HG03342 (cell line): ENCODE results near the gene AFF3.
"Not testable (repeated sequence)": the region's sequence is repeated elsewhere in the genome, so short reads cannot be mapped to it uniquely, and the experiment has no call there.

Experiments
- ATAC-seq: cut with Tn5 transposase; IDR thresholded peaks from one replicate; pipeline ENCODE4 v1.9.1; 2021; ENCODE audit warnings: mild to moderate bottlenecking, moderate library complexity; ENCODE audit not compliant: unreplicated experiment

AFF3 gene

GRCh38 chr2:99980176-99980575 is 162.2 kb downstream of the AFF3 start:
- ATAC-seq, result no peak

GRCh38 chr2:99977966-99978365 is 164.4 kb downstream of the AFF3 start:
- no peak for ATAC-seq

GRCh38 chr2:99975386-99975785 is 167.0 kb downstream of the AFF3 start:
- ATAC-seq, result no peak

GRCh38 chr2:99974682-99975375 is 167.6 kb downstream of the AFF3 start:
- ATAC-seq, result no peak

GRCh38 chr2:99974275-99974674 is 168.1 kb downstream of the AFF3 start:
- no peak for ATAC-seq

- no peak for ATAC-seq
Observed at GRCh38 chr2:99971326-99971900, 171.0 kb downstream of the AFF3 start.

GRCh38 chr2:99970292-99970868 is 172.0 kb downstream of the AFF3 start:
- ATAC-seq, result no peak

- ATAC-seq, result no peak
Observed at GRCh38 chr2:99961196-99961913, 181.0 kb downstream of the AFF3 start.

- ATAC-seq, result no peak
Observed at GRCh38 chr2:99960790-99961189, 181.6 kb downstream of the AFF3 start.

- ATAC-seq, result no peak
Observed at GRCh38 chr2:99960291-99960690, 182.1 kb downstream of the AFF3 start.

GRCh38 chr2:99959261-99960014 is 183.0 kb downstream of the AFF3 start:
- no peak for ATAC-seq

GRCh38 chr2:99957332-99958133 is 184.9 kb downstream of the AFF3 start:
- no peak for ATAC-seq

- ATAC-seq, result no peak
Observed at GRCh38 chr2:99956232-99957030, 186.0 kb downstream of the AFF3 start.

- ATAC-seq, result no peak
Observed at GRCh38 chr2:99953750-99954149, 188.6 kb downstream of the AFF3 start.

- ATAC-seq, result no peak
Observed at GRCh38 chr2:99949963-99950362, 192.4 kb downstream of the AFF3 start.

- ATAC-seq, result no peak
Observed at GRCh38 chr2:99949530-99949929, 192.9 kb downstream of the AFF3 start.

- ATAC-seq, result no peak
Observed at GRCh38 chr2:99948010-99948409, 194.4 kb downstream of the AFF3 start.

GRCh38 chr2:99947366-99947765 is 195.0 kb downstream of the AFF3 start:
- ATAC-seq, result not testable (repeated sequence)

- ATAC-seq, result no peak
Observed at GRCh38 chr2:99944019-99944418, 198.4 kb downstream of the AFF3 start.
